NT2/D1 (cell line): Measurements from ENCODE around the gene ZNF226.
"Not testable (repeated sequence)": the region's sequence is repeated elsewhere in the genome, so short reads cannot be mapped to it uniquely, and the experiment has no call there.

Experiments
- DNase-seq: peaks from one replicate; pipeline ENCODE4 v3.0.0-alpha.2; 2011; ENCODE audit warnings: low read depth, low spot score
- H3K27me3 ChIP-seq: 2 replicates; pipeline ENCODE4 v1.6.0; 2011; ENCODE audit warnings: mild to moderate bottlenecking; ENCODE audit not compliant: insufficient read length, insufficient read depth
- H3K36me3 ChIP-seq: 2 replicates; pipeline ENCODE4 v1.6.1; 2011; ENCODE audit warnings: mild to moderate bottlenecking, low read length, mixed read lengths; ENCODE audit not compliant: insufficient read depth, insufficient read length
- H3K4me1 ChIP-seq: 2 replicates; pipeline ENCODE4 v1.5.1; 2011; ENCODE audit not compliant: insufficient read depth, insufficient read length
- H3K4me3 ChIP-seq: 2 replicates; pipeline ENCODE4 v1.5.1; 2011; ENCODE audit warnings: low read depth; ENCODE audit not compliant: insufficient read length
- H3K9ac ChIP-seq: 2 replicates; pipeline ENCODE4 v1.6.0; 2011; ENCODE audit warnings: low read depth; ENCODE audit not compliant: insufficient read length
- H3K9me3 ChIP-seq: 2 replicates; pipeline ENCODE4 v1.5.1; 2011; ENCODE audit warnings: mild to moderate bottlenecking, low read length; ENCODE audit not compliant: insufficient read depth
- SUZ12 ChIP-seq: IDR thresholded peaks from 2 replicates; pipeline ENCODE4 v1.6.1; 2011; ENCODE audit not compliant: insufficient read length, insufficient read depth; ENCODE audit errors: extremely low read depth
- YY1 ChIP-seq: IDR thresholded peaks from 2 replicates; pipeline ENCODE4 v1.6.1; 2011; ENCODE audit not compliant: insufficient read length, insufficient read depth
- ZNF274 ChIP-seq: IDR thresholded peaks from 2 replicates; pipeline ENCODE4 v1.6.1; 2011; ENCODE audit warnings: mild to moderate bottlenecking, low read depth, low read length

ZNF226 gene

GRCh38 chr19:44156475-44156874 is 8.4 kb upstream of the ZNF226 start:
- Histone ChIP-seq H3K4me3 (no peak overlapping the region), H3K9me3 (peaks cover 39% of the 10 kb centered on the region), H3K9ac (no peak overlapping the region), H3K36me3 (peaks cover 53% of the 10 kb centered on the region), H3K4me1 (no peaks in the 10 kb centered on the region), H3K27me3 (no peaks in the 10 kb centered on the region)
- no peak for DNase-seq
- no peak for TF ChIP-seq ZNF274
- no peak for TF ChIP-seq SUZ12
- no peak for TF ChIP-seq YY1

DNA sequence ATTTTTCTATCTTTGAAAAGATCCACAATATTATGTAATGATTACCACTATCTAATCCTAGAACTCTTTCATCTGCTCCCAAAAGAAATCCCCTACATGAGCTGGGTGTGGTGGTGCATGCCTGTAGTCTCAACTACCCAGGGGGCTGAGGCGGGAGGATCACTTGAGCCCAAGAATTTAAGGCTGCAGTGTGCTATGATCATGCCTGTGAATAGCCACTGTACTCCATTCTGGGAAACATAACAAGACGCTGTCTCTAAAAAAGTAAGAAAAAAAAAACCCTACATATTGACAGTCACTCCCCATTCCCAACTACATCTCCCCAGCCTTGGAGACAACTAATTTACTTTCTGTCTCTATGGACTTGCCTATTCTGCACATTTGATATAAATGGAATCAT is 1.1 kb upstream of the ZNF226 start:
- Histone ChIP-seq H3K36me3 (peaks cover 15% of the 10 kb centered on the region), H3K4me1 (no peaks in the 10 kb centered on the region), H3K27me3 (no peaks in the 10 kb centered on the region), H3K9me3 (no peaks in the 10 kb centered on the region), H3K4me3 (no peak overlapping the region), H3K9ac (no peak overlapping the region)
- TF ChIP-seq SUZ12 (no peak), YY1 (no peak), ZNF274 (no peak)
- no peak for DNase-seq

- DNase-seq = no peak
- TF ChIP-seq YY1 (no peak), ZNF274 (no peak), SUZ12 (no peak)
- Histone ChIP-seq H3K9ac (peak overlapping the region; percentile 38), H3K9me3 (no peaks in the 10 kb centered on the region), H3K4me1 (no peaks in the 10 kb centered on the region), H3K27me3 (no peaks in the 10 kb centered on the region), H3K36me3 (peaks cover 18% of the 10 kb centered on the region), H3K4me3 (peak overlapping the region; percentile 85)
Observed at GRCh38 chr19:44164327-44164672, 600 bp upstream of the ZNF226 start.

DNA sequence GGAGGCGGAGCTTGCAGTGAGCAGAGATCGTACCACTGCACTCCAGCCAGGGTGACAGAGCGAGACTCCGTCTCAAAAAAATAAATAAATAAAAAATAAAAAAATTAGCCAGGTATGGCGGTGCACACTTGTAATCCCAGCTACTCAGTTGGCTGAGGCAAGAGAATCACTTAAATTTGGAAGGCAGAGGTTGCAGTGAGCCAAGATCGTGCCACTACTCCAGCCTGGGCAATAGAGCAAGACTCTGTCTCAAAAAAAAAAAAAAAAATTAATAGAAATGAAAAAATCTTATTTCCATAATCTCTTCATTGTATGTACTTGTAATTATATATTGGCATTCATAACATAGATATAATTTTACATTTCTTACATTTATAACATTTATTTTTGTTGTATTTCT is 5.8 kb downstream of the ZNF226 start:
- DNase-seq, H3K4me1 ChIP-seq, H3K4me3 ChIP-seq, H3K9me3 ChIP-seq, H3K27me3 ChIP-seq, H3K9ac ChIP-seq: not testable (repeated sequence)
- peaks cover 78% of the 10 kb centered on the region for H3K36me3 ChIP-seq

DNA sequence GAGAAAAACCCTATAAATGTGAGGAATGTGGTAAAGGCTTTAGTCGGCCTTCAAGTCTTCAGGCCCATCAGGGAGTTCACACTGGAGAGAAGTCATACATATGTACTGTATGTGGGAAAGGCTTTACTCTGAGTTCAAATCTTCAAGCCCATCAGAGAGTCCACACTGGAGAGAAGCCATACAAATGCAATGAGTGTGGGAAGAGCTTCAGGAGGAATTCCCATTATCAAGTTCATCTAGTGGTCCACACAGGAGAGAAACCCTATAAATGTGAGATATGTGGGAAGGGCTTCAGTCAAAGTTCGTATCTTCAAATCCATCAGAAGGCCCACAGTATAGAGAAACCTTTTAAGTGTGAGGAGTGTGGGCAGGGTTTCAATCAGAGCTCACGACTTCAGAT is 11.7 kb downstream of the ZNF226 start:
- Histone ChIP-seq H3K27me3 (no peaks in the 10 kb centered on the region), H3K36me3 (peaks cover 61% of the 10 kb centered on the region), H3K9me3 (no peaks in the 10 kb centered on the region), H3K4me3 (no peak overlapping the region), H3K4me1 (no peaks in the 10 kb centered on the region), H3K9ac (no peak overlapping the region)
- no peak for DNase-seq
- no peak for TF ChIP-seq YY1
- no peak for TF ChIP-seq ZNF274
- no peak for TF ChIP-seq SUZ12

- Histone ChIP-seq H3K36me3 (peaks cover 17% of the 10 kb centered on the region), H3K9me3 (no peaks in the 10 kb centered on the region), H3K9ac (no peak overlapping the region), H3K4me1 (no peaks in the 10 kb centered on the region), H3K27me3 (no peaks in the 10 kb centered on the region), H3K4me3 (no peak overlapping the region)
- no peak for DNase-seq
- TF ChIP-seq ZNF274 (no peak), SUZ12 (no peak), YY1 (no peak)
Observed at GRCh38 chr19:44180968-44181367, 16.1 kb downstream of the ZNF226 start.

DNA sequence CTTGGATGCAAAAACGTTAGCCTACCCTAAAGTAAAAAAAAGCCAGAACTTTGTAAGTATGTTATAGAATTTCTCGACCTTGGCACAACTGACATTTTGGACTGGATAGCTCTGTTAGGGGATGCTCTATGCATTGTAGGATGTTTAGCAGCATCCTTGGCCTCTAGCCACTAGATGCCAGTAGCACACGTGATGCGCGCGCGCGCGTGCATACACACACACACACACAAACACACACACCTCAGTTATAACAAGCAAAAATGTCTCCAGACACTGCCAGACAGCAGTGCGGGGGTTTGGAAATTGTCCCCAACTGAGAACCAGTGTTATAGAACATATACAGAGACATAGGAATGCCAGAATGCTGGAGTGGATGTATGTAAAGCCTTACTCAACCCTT is 17.2 kb downstream of the ZNF226 start:
- TF ChIP-seq ZNF274 (no peak), YY1 (no peak), SUZ12 (no peak)
- Histone ChIP-seq H3K4me3 (no peak overlapping the region), H3K4me1 (no peaks in the 10 kb centered on the region), H3K36me3 (peaks cover 5% of the 10 kb centered on the region), H3K9ac (no peak overlapping the region), H3K27me3 (no peaks in the 10 kb centered on the region), H3K9me3 (no peaks in the 10 kb centered on the region)
- DNase-seq = no peak

DNA sequence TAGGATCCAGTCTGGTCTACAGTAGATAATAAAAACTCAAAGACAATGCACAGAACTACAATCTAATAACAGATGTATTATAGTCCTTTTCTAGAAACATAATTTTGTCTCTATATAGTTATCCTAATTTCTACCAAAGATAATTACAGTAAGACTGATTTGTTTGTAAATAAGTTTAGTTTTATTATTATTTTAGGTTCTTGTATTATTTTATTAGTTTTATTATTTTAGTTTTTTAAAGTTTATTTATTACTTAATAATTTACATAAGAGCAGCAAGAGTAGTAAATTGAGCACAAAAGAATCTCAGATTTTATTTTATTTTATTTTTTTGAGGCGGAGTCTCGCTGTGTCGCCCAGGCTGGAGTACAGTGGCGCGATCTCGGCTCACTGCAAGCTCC is 25.1 kb downstream of the ZNF226 start:
- Histone ChIP-seq H3K9me3 (no peaks in the 10 kb centered on the region), H3K36me3 (no peaks in the 10 kb centered on the region), H3K9ac (no peak overlapping the region)

More for the DNA sequence above, 25.1 kb downstream of the ZNF226 start:
- TF ChIP-seq SUZ12 (no peak), ZNF274 (no peak), YY1 (no peak)
- no peak for DNase-seq
- Histone ChIP-seq H3K27me3 (no peaks in the 10 kb centered on the region), H3K4me3 (no peak overlapping the region), H3K4me1 (no peaks in the 10 kb centered on the region)
